OCI-LY3 (cell line): ENCODE data around the gene EHF.

Experiments used
- H2AFZ ChIP-seq: fragments of 200-600, 300-600 bp; shearing (Covaris generic); 2 replicates; pipeline ENCODE4 v1.6.0; 2014; ENCODE audit warnings: antibody characterized with exemption, low read depth, low read length
- H3K27ac ChIP-seq: fragments of 200-600, 300-600 bp; sonication (generic); 2 replicates; pipeline ENCODE4 v1.5.1; 2014; ENCODE audit warnings: mild to moderate bottlenecking, low read length, moderate library complexity, mixed read lengths
- H3K27me3 ChIP-seq: fragments of 200-600, 300-600 bp; sonication (generic); 2 replicates; pipeline ENCODE4 v1.6.1; 2014; ENCODE audit warnings: low read depth, low read length, mixed read lengths
- H3K36me3 ChIP-seq: fragments of 200-600, 300-600 bp; sonication (generic); replicated peaks from 2 replicates; pipeline ENCODE3; 2014; ENCODE audit warnings: low read depth, low read length, mixed read lengths
- H3K4me1 ChIP-seq: fragments of 300-600, 200-600 bp; sonication (generic); 2 replicates; pipeline ENCODE4 v1.6.1; 2014; ENCODE audit warnings: low read length, mixed read lengths
- H3K4me2 ChIP-seq: fragments of 200-600, 300-600 bp; sonication (generic); 2 replicates; pipeline ENCODE4 v1.6.1; 2014; ENCODE audit warnings: low read length, mixed read lengths
- H3K4me3 ChIP-seq: fragments of 300-600, 200-600 bp; sonication (generic); 2 replicates; pipeline ENCODE4 v1.5.1; 2014; ENCODE audit warnings: antibody characterized with exemption, mild to moderate bottlenecking, low read length, moderate library complexity
- H3K79me2 ChIP-seq: fragments of 300-600, 200-600 bp; shearing (Covaris generic); 2 replicates; pipeline ENCODE4 v1.6.1; 2014; ENCODE audit warnings: mild to moderate bottlenecking, low read length, mixed read lengths
- H3K9ac ChIP-seq: fragments of 300-600, 200-600 bp; shearing (Covaris generic); 2 replicates; pipeline ENCODE4 v1.6.0; 2014; ENCODE audit warnings: mild to moderate bottlenecking, low read length, moderate library complexity
- H3K9me3 ChIP-seq: fragments of 200-600, 300-600 bp; shearing (Covaris generic); 2 replicates; pipeline ENCODE4 v1.6.1; 2014; ENCODE audit warnings: low read length, mixed read lengths; ENCODE audit not compliant: insufficient read depth
- H4K20me1 ChIP-seq: fragments of 200-600, 300-600 bp; sonication (generic); 2 replicates; pipeline ENCODE4 v1.6.1; 2016; ENCODE audit warnings: low read length, mixed read lengths; ENCODE audit not compliant: insufficient read depth
- CTCF ChIP-seq: fragments of 200-600, 300-600 bp; sonication (generic); IDR thresholded peaks from 2 replicates; pipeline ENCODE4 v1.5.1; 2014; ENCODE audit warnings: antibody characterized with exemption, low read length, low read depth
- EZH2phosphoT487 ChIP-seq: fragments of 200-600 bp; shearing (Covaris generic); IDR thresholded peaks from 2 replicates; pipeline ENCODE4 v1.6.1; 2018; ENCODE audit warnings: antibody characterized with exemption, mixed run types, low read depth

EHF gene

GRCh38 chr11:34642873-34643272 is 22.0 kb downstream of the EHF start:
- Histone ChIP-seq H2AFZ (no peak overlapping the region), H4K20me1 (no peaks in the 10 kb centered on the region), H3K27me3 (no peaks in the 10 kb centered on the region), H3K79me2 (no peaks in the 10 kb centered on the region), H3K9me3 (no peaks in the 10 kb centered on the region), H3K4me1 (peaks cover 19% of the 10 kb centered on the region), H3K4me2 (no peak overlapping the region), H3K9ac (no peak overlapping the region), H3K36me3 (no peaks in the 10 kb centered on the region), H3K4me3 (no peak overlapping the region), H3K27ac (no peak overlapping the region)
- TF ChIP-seq EZH2phosphoT487 (no peak), CTCF (no peak)

- TF ChIP-seq CTCF, result no peak
- no peak for TF ChIP-seq EZH2phosphoT487
- H3K4me1 ChIP-seq, result peaks cover 22% of the 10 kb centered on the region
- H3K27ac ChIP-seq, result no peak overlapping the region
- H3K79me2 ChIP-seq, result no peaks in the 10 kb centered on the region
- no peaks in the 10 kb centered on the region for H4K20me1 ChIP-seq
- H3K4me3 ChIP-seq, result no peak overlapping the region
- H2AFZ ChIP-seq, result no peak overlapping the region
- H3K9ac ChIP-seq, result no peak overlapping the region
- H3K4me2 ChIP-seq, result no peak overlapping the region
- no peaks in the 10 kb centered on the region for H3K27me3 ChIP-seq
- no peaks in the 10 kb centered on the region for H3K9me3 ChIP-seq
- H3K36me3 ChIP-seq, result no peaks in the 10 kb centered on the region
Observed at GRCh38 chr11:34643311-34643710, 22.4 kb downstream of the EHF start.

- TF ChIP-seq EZH2phosphoT487 (no peak), CTCF (no peak)
- H4K20me1 ChIP-seq, result no peaks in the 10 kb centered on the region
- no peak overlapping the region for H3K4me2 ChIP-seq
- no peak overlapping the region for H3K27ac ChIP-seq
- no peak overlapping the region for H2AFZ ChIP-seq
- no peaks in the 10 kb centered on the region for H3K79me2 ChIP-seq
- no peak overlapping the region for H3K4me3 ChIP-seq
- H3K27me3 ChIP-seq, result no peaks in the 10 kb centered on the region
- H3K4me1 ChIP-seq, result peaks cover 28% of the 10 kb centered on the region
- no peak overlapping the region for H3K9ac ChIP-seq
- no peaks in the 10 kb centered on the region for H3K36me3 ChIP-seq
- H3K9me3 ChIP-seq, result no peaks in the 10 kb centered on the region
Observed at GRCh38 chr11:34643846-34644245, 23.0 kb downstream of the EHF start.

- Histone ChIP-seq H3K4me3 (no peak overlapping the region), H4K20me1 (no peaks in the 10 kb centered on the region), H3K27ac (no peak overlapping the region), H3K27me3 (no peaks in the 10 kb centered on the region), H3K9me3 (no peaks in the 10 kb centered on the region), H2AFZ (no peak overlapping the region), H3K4me1 (peaks cover 32% of the 10 kb centered on the region), H3K9ac (no peak overlapping the region), H3K79me2 (no peaks in the 10 kb centered on the region), H3K36me3 (no peaks in the 10 kb centered on the region), H3K4me2 (no peak overlapping the region)
- TF ChIP-seq CTCF (no peak), EZH2phosphoT487 (no peak)
Observed at GRCh38 chr11:34644669-34645406, 23.9 kb downstream of the EHF start.
